Measurements from ENCODE around the gene SLC66A1. TPM values are rescaled to one million over a fixed set of nuclear protein-coding genes. Genes with fewer than 3 reads are reported as not detected.
A peak's percentile ranks its signal among the peaks of the same experiment; 100 is the strongest.

The SLC66A1 gene
- total RNA-seq, 1 donor from 2014 or later, result 4.8 TPM

DNA sequence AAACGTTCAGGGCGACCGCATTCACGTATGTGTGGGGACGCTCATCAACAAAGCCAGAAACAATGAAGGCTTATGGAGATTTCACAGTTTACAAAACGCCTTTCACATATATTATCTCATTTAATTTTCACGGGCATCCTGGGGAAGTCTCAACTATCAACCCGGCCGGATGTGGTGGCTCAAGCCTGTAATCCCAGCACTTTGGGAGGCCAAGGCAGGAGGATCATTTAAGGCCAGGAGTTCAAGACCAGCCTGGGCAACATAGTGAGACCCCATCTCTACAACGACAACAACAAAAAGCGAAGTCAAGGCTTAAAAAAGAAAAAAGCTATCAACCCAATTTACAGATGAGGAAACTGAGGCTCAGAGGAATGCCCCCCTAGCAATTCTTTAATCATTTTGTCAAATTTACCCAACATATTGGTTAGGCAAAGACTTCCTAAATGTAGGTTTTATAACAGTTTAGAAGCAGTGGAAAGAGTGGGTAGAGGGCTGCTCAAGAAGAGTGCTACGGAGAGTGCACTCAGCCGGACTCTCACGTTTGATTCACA is 28.3 kb downstream of the SLC66A1 start:
- Histone ChIP-seq H3K79me2 (ENCODE audit: low read depth) (no peaks in the 10 kb centered on the region), H3K4me3 (no peak overlapping the region), H4K20me1 (ENCODE audit: low read depth) (peaks cover 29% of the 10 kb centered on the region), H3K36me3 (no peaks in the 10 kb centered on the region), H3K4me1 (peaks cover 10% of the 10 kb centered on the region), H3K9me3 (ENCODE audit: low read depth) (no peaks in the 10 kb centered on the region), H3F3A (ENCODE audit: low read depth) (peaks cover 17% of the 10 kb centered on the region), H3K27ac (no peak overlapping the region), H3K27me3 (no peaks in the 10 kb centered on the region), H2AFZ (replicated peaks) (no peak overlapping the region), H3K4me2 (no peak overlapping the region), H3K9ac (no peak overlapping the region)
- TF ChIP-seq EZH2phosphoT487 (IDR thresholded peaks at IDR 0.05) (no peak), EZH2 (IDR thresholded peaks at IDR 0.05) (no peak)
- TF ChIP-seq, protein P1, sequence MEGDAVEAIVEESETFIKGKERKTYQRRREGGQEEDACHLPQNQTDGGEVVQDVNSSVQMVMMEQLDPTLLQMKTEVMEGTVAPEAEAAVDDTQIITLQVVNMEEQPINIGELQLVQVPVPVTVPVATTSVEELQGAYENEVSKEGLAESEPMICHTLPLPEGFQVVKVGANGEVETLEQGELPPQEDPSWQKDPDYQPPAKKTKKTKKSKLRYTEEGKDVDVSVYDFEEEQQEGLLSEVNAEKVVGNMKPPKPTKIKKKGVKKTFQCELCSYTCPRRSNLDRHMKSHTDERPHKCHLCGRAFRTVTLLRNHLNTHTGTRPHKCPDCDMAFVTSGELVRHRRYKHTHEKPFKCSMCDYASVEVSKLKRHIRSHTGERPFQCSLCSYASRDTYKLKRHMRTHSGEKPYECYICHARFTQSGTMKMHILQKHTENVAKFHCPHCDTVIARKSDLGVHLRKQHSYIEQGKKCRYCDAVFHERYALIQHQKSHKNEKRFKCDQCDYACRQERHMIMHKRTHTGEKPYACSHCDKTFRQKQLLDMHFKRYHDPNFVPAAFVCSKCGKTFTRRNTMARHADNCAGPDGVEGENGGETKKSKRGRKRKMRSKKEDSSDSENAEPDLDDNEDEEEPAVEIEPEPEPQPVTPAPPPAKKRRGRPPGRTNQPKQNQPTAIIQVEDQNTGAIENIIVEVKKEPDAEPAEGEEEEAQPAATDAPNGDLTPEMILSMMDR (IDR thresholded peaks at IDR 0.05), result no peak
- Mint-ChIP-seq H3K4me1 (peaks cover 19% of the 10 kb centered on the region), H3K27me3 (ENCODE audit: insufficient read depth, low read depth) (peaks cover 8% of the 10 kb centered on the region), H3K4me3 (no peak overlapping the region), H3K27ac (no peak overlapping the region), H3K36me3 (peaks cover 4% of the 10 kb centered on the region), H3K9me3 (no peaks in the 10 kb centered on the region)
- DNase-seq (ENCODE audit: low spot score), result no peak

- no peaks in the 10 kb centered on the region for H3K9me3 ChIP-seq (ENCODE audit: low read depth)
- TF ChIP-seq, protein P1 (IDR thresholded peaks at IDR 0.05), result peak; percentile 86
- TF ChIP-seq EZH2 (IDR thresholded peaks at IDR 0.05) (no peak), EZH2phosphoT487 (IDR thresholded peaks at IDR 0.05) (no peak)
- peaks cover 8% of the 10 kb centered on the region for H3K27me3 Mint-ChIP-seq (ENCODE audit: insufficient read depth, low read depth)
- no peak overlapping the region for H3K27ac Mint-ChIP-seq
- peaks cover 4% of the 10 kb centered on the region for H3K36me3 Mint-ChIP-seq
- no peaks in the 10 kb centered on the region for H3K79me2 ChIP-seq (ENCODE audit: low read depth)
- H3K9ac ChIP-seq, result no peak overlapping the region
- H3K27ac ChIP-seq, result no peak overlapping the region
- H4K20me1 ChIP-seq (ENCODE audit: low read depth), result peaks cover 29% of the 10 kb centered on the region
- H3K9me3 Mint-ChIP-seq, result no peaks in the 10 kb centered on the region
- peaks cover 17% of the 10 kb centered on the region for H3F3A ChIP-seq (ENCODE audit: low read depth)
- H3K4me2 ChIP-seq, result no peak overlapping the region
- H3K4me3 ChIP-seq, result no peak overlapping the region
- DNase-seq (ENCODE audit: low spot score), result peak; percentile 82
- no peak overlapping the region for H3K4me3 Mint-ChIP-seq
- peaks cover 10% of the 10 kb centered on the region for H3K4me1 ChIP-seq
- H2AFZ ChIP-seq (replicated peaks), result no peak overlapping the region
- H3K36me3 ChIP-seq, result no peaks in the 10 kb centered on the region
- H3K4me1 Mint-ChIP-seq, result peaks cover 19% of the 10 kb centered on the region
- H3K27me3 ChIP-seq, result no peaks in the 10 kb centered on the region
These were observed 29.3 kb downstream of the SLC66A1 start for GRCh38 chr1:19341201-19342061.

DNA sequence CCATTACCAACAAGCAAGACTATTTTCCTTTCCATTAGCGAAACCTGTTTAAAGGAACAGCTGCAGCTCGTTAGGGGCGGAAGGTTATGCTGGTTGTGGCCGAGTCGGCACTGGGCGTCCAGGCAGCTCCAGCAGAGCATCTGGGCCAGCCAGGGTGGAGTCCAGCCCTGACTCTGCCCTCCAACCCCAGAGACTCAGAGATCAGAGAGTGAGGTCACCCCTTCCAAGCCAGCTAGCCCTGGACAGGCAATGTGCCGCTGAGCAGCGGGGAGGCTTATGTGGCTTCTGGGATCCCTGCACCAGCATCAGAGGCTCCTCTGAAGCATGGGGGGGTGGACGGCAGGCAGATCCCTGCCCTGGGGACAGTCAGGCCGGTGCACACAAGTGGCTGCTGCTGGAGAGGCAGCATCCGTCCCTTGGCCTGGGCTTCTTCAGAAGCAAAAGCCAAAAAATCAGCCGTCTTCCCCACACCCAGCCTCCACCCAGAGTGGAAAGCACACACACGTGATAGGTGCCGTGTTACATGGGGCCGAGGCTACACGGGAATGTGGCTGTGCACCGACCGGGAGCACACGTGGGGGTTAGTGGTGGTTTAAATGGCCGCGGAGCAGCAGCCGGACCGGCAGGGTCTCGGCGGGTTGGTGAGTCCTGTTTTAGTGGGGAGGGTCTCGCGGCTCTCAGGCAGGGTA is 30.1 kb downstream of the SLC66A1 start:
- no peak overlapping the region for H3K4me3 ChIP-seq
- H3K4me3 Mint-ChIP-seq, result peak overlapping the region; percentile 37
- H3K4me1 ChIP-seq, result peaks cover 10% of the 10 kb centered on the region
- H3K9ac ChIP-seq, result no peak overlapping the region
- H3K27me3 Mint-ChIP-seq (ENCODE audit: insufficient read depth, low read depth), result peaks cover 8% of the 10 kb centered on the region
- H3K4me1 Mint-ChIP-seq, result peaks cover 19% of the 10 kb centered on the region
- H4K20me1 ChIP-seq (ENCODE audit: low read depth), result peaks cover 29% of the 10 kb centered on the region
- no peak overlapping the region for H3K4me2 ChIP-seq
- H3K27ac ChIP-seq, result no peak overlapping the region
- no peaks in the 10 kb centered on the region for H3K9me3 ChIP-seq (ENCODE audit: low read depth)
- TF ChIP-seq, protein P1 (IDR thresholded peaks at IDR 0.05), result no peak
- TF ChIP-seq EZH2 (IDR thresholded peaks at IDR 0.05) (no peak), EZH2phosphoT487 (IDR thresholded peaks at IDR 0.05) (no peak)
- no peaks in the 10 kb centered on the region for H3K79me2 ChIP-seq (ENCODE audit: low read depth)
- no peak overlapping the region for H3K27ac Mint-ChIP-seq
- no peak for DNase-seq (ENCODE audit: low spot score)
- no peak overlapping the region for H2AFZ ChIP-seq (replicated peaks)
- peaks cover 17% of the 10 kb centered on the region for H3F3A ChIP-seq (ENCODE audit: low read depth)
- no peaks in the 10 kb centered on the region for H3K27me3 ChIP-seq
- no peaks in the 10 kb centered on the region for H3K36me3 ChIP-seq
- H3K9me3 Mint-ChIP-seq, result no peaks in the 10 kb centered on the region
- H3K36me3 Mint-ChIP-seq, result peaks cover 4% of the 10 kb centered on the region
